HG02798 (cell line): ENCODE results near the gene HDC.

ENCODE experiments used
- ATAC-seq: cut with Tn5 transposase; IDR thresholded peaks from one replicate; pipeline ENCODE4 v1.9.1; 2021; ENCODE audit warnings: mild to moderate bottlenecking; ENCODE audit not compliant: unreplicated experiment, poor library complexity

Gene HDC

GRCh38 chr15:50257332-50257731, 8.2 kb downstream of the HDC start:
- no peak for ATAC-seq

- no peak for ATAC-seq
Observed at GRCh38 chr15:50256188-50257041, 9.1 kb downstream of the HDC start.

GRCh38 chr15:50252556-50252955, 13.0 kb downstream of the HDC start:
- ATAC-seq, result no peak

- no peak for ATAC-seq
Observed at GRCh38 chr15:50251638-50252182, 13.8 kb downstream of the HDC start.

- ATAC-seq, result no peak
Observed at GRCh38 chr15:50250760-50251394, 14.6 kb downstream of the HDC start.

- no peak for ATAC-seq
Observed at GRCh38 chr15:50249704-50250103, 15.8 kb downstream of the HDC start.

GRCh38 chr15:50248994-50249582, 16.4 kb downstream of the HDC start:
- ATAC-seq, result no peak

- ATAC-seq, result peak; percentile 98
Observed at GRCh38 chr15:50247819-50248655, 17.5 kb downstream of the HDC start.

GRCh38 chr15:50246631-50247030, 18.9 kb downstream of the HDC start:
- no peak for ATAC-seq

- ATAC-seq, result no peak
Observed at GRCh38 chr15:50244959-50245624, 20.4 kb downstream of the HDC start.

GRCh38 chr15:50244153-50244552, 21.4 kb downstream of the HDC start:
- no peak for ATAC-seq

GRCh38 chr15:50241684-50242450, 23.7 kb downstream of the HDC start:
- no peak for ATAC-seq

GRCh38 chr15:50238255-50238654, 27.3 kb downstream of the HDC start:
- ATAC-seq, result no peak

GRCh38 chr15:50236433-50236832, 29.1 kb downstream of the HDC start:
- ATAC-seq, result no peak

- ATAC-seq, result no peak
Observed at GRCh38 chr15:50235794-50236193, 29.7 kb downstream of the HDC start.

GRCh38 chr15:50234764-50235163, 30.8 kb downstream of the HDC start:
- no peak for ATAC-seq

GRCh38 chr15:50233192-50233736, 32.3 kb downstream of the HDC start:
- no peak for ATAC-seq

GRCh38 chr15:50232791-50233190, 32.7 kb downstream of the HDC start:
- ATAC-seq, result no peak

- no peak for ATAC-seq
Observed at GRCh38 chr15:50231761-50232160, 33.8 kb downstream of the HDC start.
